ENCODE results near the gene CTBP1.

CTBP1 gene

DNA sequence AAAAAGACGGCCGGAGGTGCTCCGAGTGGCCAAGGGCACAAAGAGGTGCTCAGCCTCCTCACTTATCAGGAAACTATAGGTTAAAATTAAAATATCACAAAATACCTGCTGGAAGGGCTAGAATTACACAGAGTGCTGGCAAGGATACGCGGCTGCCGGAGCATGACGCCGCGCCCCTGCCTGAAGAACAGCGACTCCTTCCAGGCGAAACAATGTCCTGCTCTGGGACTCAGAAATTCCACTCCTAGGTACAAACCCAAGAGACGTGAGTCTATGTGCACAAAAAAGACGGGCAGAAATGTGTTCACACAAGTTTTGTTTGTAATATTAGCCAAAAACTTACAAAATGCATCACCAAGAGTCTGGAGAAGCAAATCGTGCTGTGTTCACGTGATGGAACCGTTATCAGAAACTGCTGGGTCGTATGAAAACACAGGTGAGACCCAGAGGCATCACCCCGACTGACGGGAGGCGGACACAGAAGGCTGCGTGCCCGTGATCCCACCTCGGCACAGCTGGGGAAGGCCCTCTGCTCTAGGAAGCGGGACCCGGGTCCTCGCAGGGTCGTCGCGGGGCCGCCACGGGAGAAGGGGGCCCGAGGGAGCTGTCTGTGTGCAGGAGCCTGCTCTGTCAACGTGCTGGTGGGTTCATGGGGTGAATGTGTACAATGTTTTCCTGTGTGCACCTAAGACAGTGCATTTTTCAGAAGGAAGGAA is 27.6 kb downstream of the CTBP1 start:
- no peak for DNase-seq

DNA sequence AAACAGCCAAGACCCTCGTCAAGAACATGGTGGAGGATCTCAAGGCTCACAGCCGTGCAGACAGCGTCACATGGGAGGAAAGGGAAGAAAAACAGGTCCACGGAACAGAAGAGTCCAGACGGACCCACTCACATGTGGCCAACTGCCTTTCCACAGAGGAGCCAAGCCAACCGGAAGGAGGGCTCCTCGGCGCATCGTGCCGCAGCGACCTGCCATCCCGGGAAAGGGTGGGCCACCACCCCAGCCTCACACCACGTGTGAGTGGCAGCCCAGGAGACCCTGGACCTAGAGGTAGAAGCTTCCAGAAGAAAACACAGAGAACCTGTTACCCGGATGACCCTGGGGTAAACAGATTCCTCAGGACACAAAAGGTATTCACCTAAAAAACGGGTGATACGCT is 28.4 kb downstream of the CTBP1 start:
- DNase-seq: no peak

DNA sequence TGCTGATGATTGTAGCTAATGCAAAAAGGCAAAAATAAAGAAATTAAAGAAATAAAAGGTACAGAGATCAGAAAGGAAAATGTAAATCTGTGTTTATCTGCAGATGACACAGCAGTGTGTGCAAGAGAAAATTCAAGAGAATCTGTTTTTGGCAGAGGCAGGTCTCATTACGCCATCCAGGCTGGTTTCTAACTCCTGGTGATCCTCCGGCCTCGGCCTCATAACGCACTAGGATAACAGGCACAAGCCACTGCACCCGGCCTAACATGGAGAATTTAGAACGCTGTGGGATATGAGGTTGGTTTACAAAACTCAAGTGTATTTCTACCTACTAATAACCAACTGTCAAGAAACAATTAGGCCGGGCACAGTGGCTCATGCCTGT is 29.4 kb downstream of the CTBP1 start:
- no peak for DNase-seq

DNA sequence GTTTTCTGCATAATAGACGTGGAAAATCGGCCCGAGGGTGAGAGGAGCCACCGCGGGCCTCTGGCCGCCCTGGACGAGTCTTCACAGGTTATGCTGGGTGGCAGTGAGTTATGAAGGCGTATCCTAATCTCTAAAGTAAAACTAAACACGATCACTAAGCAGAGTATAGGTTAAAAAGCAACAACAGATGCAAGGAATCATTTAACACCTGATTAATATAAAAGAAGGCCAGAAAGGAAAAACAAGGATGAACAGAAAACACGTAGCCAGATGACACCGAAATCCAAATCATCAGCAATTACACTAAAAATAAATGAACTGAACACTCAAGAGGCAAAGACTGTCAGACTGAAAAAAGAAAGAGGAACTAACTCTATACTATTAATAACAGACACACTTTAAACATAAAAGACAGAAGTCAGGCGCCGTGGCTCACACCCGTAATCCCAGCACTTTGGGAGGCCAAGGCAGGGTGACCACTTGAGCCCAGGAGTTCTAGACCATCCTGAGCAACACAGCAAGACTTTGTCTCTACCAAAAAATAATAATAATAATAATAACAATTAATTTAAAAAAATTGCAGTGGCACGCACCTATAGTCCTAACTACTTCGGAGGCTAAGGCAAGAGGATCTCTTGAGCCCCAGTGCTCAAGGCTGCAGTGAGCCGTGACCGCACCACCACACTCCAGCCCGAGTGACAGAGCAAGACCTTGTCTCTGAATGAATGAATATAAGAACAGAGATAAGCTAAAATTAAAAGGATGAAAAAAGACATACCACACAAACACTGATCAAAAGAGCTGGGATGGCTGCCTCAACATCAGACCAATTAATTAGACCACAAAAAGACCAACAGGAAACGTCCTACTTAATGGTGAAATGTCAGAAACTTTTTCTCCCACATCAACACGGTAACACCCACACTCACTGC is 30.0 kb downstream of the CTBP1 start:
- DNase-seq: no peak

DNA sequence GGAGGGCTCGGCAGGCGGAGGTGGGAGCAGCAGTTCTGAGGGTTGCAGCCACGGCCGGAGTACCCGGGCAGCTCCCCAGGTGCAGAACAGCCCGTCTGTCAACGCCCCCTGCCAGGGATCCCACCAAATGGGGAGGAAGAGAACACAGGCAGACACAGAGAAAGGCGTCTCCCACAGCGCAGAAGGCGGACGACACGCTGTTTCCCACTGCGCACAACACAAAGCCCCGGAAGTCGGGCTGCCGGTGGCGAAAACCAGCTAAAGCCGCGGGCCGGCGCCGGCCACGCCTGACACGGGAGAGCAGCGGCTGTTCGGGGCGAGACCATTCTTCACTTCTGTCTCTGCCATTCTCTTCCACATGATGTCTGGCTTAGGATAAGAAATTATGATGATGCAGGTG is 31.6 kb downstream of the CTBP1 start:
- DNase-seq: no peak

DNA sequence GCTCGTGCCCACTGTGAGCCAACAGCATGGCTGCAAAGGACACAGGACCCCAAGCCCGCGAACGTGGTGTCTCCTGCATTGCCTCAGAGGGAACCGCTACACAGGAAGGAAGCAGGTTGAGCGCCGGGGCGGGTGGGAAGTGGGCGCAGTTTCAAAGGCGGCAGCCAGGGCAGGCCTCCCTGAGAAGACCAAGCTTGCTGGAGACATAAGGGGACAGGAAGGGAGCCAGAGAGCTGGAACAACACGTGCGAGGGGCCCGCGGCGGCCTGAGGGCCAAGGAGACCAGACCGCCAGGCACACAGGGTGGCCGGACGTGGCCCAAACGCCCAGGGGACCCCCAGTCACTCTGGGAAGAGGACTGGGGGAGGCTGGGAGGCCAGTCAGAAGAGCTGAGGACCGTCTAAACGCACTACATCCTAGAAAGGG is 32.0 kb downstream of the CTBP1 start:
- DNase-seq: no peak

DNA sequence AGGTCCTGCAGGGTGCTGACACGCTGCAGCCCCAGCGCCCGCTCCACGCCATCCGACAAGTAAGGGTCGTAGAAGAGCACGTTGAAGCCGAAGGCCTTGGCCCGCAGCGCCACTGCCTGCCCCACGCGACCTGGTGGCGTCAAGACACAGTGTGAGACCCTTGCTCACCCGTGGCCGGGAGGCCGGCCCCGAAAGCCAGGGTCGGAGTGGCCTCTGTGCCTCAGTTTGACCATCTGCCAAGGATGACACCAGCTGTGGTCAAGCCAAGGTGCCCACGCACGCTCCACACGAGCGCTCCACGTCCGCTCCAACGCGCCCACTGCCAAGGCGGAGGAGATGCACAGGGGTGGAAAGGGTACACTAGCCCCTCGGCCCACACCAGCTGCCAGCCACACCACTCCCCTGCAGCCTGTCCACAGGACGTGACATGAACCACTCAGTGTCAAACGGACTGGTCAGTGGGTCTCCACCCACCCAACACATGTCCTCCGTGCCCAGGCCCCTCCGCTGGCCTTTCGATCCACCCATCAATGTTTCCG is 32.8 kb downstream of the CTBP1 start:
- no peak for DNase-seq

DNA sequence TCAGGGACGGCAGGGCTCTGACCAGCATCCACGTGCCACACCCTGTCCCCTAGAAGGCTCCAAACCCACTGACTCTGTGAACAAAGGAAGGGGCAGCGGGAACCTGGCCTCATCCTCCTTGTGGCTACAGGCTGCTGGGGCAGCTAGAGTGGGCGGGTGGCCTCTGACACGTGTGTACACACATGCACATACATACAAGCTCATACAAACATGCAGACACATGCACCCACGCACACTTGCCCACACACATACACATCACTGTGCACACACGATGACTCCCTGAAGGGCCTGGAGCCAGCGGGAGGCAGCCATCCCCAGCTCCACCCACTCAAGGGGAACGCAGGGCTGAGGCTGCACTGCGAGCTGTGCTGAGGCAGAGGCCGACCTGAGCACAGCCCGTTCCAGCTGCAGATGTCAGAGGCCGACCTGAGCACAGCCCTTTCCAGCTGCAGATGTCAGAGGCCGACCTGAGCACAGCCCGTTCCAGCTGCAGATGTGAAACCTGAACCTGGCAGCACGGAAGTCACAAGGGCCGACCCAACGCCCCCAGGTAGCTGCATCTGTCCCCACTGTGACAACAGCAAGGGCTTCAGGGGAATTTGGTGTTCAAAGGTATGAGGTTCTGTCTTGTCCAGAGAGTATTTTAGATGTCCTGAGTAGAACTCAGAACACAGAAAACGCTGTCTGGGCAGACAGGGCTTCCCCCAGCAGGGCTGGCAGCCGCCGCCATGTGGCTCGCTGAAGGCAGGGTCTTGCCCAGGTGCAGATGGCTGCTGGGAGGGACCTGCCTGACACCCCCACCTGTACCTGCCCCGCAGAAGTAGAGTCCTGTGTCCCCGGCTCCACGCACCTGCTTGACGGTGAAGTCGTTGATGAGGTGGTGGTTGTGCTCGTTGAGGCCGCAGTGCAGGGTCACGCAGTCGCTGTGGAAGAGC is 33.5 kb downstream of the CTBP1 start:
- no peak for DNase-seq

DNA sequence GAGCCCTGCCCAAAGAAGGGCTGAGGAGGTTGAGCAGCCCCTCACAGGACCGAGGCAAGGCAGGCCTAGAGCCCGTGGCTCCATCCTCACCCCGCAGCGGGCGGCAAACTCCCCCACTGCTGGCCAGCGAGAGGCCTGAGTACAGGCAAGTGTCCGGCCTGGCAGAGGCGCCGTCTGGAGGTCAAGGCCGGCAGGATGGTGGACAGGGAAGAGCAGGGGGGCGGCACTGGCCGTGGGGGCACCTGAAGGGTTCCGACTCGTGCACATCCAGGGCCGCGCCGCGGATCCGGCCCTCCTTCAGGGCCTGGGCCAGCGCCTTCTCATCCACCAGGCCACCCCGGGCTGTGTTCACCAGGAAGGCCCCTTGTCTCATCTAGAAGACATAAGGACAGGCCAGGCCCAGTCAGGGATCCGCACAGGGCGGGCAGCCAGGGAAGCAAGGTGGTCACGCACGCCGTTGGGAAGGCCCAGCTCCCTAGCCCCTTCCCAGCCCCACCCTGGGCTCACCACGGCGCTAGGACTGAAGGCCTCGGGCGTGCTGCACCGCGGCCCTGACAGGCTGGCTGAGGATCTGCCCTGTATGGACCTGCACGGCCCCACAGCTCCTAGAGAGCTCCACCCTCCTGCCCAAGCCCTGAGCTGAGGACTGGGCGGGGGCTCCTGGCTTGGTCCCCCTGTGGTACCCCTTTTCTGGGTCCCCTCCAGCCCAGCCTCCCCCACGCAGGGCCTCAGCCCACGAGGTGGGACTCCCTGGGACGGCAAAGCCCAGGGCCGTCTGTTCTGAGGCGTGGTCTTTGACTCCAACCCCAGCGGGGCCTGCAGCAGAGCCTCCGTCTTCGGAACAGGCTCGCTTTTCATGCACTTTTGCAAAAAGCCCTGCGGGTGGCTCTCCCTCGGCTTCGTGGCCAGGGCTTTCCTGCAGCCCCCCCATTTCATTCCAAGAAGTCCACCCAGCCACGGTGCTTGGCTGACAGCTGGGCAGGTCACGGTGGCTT is 34.5 kb downstream of the CTBP1 start:
- DNase-seq: no peak

DNA sequence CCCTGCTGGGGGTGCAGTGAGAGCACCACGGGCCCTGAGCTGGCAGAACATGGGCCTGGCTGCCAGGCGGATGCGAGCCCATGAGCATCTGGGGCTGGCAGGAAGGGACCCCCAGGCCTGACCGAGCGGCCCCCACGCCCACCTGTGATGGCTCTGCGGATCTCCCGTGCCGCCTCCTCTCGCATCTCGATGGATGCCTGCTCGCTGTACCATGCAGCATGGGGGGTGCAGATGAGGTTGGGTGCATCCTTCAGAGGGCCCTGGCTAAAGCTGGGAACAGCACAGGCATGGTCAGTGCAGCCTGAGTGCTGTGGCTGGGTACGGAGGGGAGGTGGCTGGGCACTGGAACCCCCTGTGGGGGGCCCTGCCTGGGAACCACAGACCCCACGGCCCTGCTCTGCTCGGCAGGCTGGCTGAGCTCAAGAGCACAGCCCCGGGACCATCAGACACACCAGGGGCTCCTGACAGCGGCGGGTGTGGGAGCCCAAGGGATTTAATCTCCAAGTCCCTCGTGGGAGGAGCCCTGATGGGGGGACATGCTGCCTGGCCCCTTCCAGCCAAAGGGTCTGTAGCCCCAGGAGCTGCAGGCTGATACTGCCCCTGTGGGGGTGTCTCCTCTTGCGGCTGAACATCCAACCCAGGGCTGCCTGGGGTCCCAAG is 35.5 kb downstream of the CTBP1 start:
- no peak for DNase-seq

DNA sequence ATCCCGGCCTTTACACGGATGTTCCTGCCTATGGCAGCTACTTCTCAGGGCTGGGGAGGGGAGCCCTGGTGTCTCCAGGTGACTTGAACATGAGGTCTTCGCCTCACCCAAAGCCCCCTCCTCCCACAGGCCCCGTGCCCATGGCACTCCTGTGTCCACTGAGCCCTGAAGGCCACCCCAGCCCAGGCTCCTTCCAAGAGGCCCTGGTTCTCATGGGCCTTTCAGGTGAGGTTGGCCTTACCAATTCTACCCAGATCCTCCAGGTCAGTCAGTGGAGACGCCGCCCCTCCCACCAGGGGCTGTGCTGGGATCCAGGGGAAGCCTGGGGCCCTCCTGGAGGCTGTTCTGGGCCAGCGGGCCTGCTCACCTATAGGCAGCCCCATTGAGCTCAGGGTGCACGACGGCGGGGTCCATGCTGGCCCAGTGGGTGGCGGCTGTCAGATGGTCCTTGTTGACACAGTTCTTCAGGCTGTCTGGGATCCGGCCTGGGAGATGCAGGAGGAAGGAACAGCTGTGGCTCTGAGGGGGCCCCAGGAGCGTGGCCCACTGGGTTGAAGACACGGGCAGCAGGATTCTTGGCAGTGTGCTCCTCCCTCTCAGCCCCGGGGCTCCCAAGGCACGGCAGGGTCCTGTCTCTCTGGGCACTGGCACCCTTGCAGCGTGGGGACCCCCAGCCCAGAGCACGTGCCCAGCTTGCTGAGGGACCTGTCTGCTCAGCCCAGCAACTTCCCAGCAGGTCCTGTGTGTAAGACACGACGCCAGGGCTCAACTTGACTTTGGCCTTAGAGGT is 36.2 kb downstream of the CTBP1 start:
- DNase-seq: no peak

DNA sequence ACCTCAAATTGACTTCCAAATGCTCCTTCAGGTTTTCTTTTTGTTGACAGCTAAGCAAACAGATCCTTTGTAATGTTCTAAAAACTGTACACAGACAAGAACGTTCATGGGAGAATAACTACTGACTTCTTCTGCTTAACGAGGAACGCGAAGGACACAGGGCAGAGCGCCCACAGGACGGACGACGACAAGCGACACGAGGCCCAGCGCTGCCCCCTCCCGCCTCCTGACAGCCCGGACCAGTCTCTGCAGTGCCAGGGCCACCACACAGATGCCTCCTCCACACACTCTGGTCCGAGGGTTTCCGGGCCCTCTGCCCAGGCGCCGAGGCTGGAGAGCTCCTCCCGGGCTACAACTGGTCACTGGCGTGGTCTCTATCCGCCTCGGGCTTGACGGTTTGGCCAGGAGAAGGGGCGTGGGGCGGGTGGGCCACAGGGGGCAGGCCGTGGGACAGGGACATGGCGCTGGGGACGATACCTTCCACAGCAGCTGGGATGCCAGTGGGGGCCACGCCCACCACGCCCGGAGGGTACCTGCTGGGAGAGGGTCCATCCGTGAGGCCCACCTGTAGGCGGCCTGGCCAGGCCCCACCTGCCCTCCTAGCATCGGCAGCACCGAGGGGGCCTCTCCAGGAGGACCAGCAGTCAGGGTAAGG is 36.9 kb downstream of the CTBP1 start:
- peak; percentile 22 for DNase-seq

DNA sequence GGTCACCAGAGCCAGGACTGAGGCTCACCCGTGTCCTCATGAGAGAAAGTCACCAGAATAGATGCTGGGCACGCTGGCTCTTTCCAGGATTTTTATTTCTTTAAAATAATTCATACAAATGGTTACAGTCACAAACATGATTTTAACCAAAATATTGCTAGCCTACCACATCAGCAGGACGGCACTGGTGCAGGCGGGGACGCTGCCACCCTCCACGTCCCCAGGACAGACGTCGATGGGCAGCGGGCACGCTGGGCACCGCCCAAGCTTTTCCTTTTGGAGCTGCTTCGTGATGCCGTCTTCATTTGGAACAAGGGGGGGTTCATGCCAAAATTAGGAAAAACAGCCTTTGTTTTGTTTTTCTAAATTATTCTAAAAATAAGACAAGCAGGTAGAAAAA is 37.6 kb downstream of the CTBP1 start:
- no peak for DNase-seq

DNA sequence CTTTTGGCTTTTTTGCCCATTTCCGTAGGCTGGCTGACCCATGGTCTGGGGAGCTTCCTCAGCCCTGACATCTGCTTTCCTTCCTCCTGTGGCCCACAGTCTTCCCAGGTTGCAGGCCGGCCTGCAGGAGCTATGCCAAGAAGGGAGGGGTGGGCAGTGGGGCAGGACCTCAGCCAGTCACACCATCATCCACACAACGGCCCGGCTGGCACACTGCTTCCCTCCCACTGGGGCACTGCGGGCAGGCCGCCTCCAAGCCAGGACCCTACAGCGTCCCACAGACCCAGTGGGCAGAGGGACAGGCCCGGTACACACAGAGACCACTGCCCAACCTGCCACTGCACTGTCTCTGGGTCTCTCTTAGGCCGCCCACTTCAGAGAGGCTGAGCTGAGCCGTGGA is 38.0 kb downstream of the CTBP1 start:
- DNase-seq: no peak

DNA sequence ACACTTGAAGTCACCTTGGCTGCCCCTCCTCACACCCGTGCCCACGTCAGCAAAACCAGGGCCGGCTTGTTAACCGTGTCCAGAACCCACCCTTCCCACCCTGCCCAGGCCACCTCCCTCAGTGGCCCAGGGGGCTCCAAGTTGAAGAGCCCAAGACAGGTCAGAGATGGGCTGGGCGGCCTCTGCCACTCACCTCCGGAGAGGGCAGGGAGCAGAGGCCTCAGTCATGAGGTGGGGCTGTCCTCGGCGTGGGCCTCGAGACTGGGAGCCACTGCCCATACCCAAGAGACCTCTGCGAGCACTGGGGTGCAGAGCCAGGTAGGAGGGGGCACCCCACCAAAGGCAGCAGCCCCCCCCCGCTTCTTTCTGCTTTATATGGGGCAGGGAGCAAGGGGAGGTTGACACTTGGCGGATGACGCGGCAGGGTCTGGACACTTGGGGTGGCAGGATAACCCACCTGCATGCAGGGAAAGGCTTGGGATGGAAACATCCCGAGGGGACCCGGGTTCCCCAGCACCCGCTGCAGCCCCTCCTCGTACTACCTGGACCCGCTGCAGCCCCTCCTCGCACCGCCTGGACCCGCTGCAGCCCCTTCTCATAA is 38.6 kb downstream of the CTBP1 start:
- no peak for DNase-seq

DNA sequence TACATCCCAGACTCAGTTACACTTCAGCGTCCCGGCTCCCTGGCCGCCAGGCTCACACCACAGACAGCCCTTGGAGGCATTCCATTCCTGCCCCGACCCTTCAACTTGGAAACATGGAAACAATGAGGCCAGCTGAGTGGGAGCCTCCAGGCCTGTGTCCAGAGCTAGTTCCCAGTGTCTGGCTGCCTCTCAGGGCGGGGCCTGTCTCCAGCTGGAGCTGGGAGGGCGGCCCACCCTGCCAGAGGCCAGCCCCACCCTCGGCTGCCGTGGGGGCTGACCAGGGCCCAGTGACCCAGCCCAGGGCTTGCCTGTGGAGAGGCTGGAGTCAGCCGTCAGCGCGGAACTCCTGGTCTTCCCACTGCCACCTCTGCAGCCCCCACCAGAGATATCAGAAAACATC is 39.1 kb downstream of the CTBP1 start:
- DNase-seq: peak; percentile 64

DNA sequence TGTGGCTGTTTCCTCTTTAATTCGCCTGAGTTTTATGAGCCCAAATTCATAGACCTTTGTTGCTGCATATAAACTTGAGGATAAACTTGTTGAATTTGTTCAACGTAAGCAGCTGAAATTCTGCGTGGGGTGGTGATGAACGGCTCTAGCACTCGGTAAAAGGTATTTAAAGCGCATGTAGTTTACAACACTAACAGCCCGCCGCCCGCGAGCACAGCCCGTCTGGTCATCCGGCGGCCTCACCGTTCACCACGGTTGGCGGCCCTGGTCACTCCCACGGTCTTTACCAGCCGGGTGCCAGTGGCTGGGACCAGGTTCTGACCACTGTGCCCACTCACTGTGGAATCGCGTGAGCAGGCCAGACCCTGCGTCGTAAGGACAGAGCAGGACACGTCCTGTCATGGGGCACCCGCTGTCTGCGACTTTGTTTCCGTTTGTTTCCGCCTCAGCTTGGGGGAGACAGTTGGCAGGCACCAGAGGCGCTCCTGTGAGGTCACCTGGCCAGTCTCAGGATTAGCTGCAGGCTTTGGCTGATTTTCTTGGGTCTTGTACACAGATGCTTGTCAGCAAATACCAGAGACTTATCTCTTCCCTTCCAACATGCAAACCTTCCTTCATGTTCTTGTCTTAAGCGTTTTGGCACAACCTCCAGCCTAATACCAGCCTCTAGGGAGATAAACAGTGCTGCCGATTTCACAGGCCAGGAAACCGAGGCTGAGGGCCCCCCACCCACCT is 39.8 kb downstream of the CTBP1 start:
- DNase-seq: no peak

DNA sequence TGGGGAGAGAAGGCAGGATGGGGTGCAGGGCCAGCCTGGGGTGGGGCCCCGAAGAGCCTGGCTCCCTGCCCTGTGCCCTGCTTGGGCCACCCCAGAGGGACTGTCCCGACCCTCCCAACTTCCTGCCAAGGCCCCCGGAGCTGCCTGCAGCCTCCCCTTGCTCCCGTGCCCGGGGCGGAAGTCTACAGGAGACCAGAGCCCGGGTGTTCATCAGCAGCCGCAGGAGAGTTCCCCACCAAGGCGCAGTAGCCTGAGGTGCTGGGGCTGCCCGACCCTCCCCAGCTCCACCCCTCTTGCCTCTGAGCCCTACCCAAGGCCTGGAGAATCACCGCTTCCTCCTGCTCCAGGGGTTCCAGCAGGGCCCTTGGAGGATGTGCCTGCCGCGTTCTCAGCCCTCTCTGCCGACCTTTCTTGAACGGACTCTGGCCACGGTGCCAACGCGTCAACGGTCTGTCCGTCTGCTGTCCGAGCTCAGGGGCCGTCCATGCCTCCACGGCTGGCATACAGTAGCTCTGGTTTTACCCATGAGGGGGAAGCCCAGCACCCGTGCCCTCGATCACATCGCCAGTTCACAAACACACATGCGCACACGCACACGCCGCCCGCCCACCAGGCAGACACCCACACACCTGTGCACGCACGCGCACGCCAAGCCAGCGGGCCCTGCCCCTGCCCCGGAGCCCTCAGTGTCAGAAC is 40.5 kb downstream of the CTBP1 start:
- no peak for DNase-seq
